A549 (cell line): ENCODE measurements around the gene SNAI3. TPM values are rescaled to one million over a fixed set of nuclear protein-coding genes. Genes with fewer than 3 reads are reported as not detected.

Source experiments
- ATAC-seq, 2 experiments: fragments of 200-7000 bp in 1 of 2; fragments of >200 bp in 1 of 2; cut with Nextera tagmentation in 1 of 2; cut with Tn5 transposase in 1 of 2; 3 replicates each; pipeline versions ENCODE4 v1.8.0 to v1.9.1; 2018 to 2020; ENCODE audit warnings: mild to moderate bottlenecking in 1 of 2, moderate library complexity in 1 of 2
- CTCF ChIA-PET: fragments of 300-600 bp; sonication (Branson Sonifier 250); formaldehyde crosslinking; extraction: SDS; loops from one replicate; lab custom pipeline; 2021; ENCODE audit warnings: antibody characterized with exemption, inconsistent platforms; lab: Yijun Ruan, JAX
- POLR2A ChIA-PET: fragments of 350-600 bp; formaldehyde crosslinking; extraction: SDS; loops from one replicate; lab custom pipeline; 2021; ENCODE audit warnings: antibody characterized with exemption, inconsistent platforms; lab: Yijun Ruan, JAX
- DNase-seq, 2 experiments: peaks; one replicate each; pipeline versions ENCODE4 v3.0.0 to v3.0.0-alpha.2; 2011 to 2016; ENCODE audit warnings: low read depth in 1 of 2, low spot score in 1 of 2
- FAIRE-seq: peaks from 2 replicates; lab custom pipeline; 2011; peaks lifted over from hg19 to GRCh38; lab: Jason Lieb, UNC
- H3K27ac ChIP-seq, 2 experiments: fragments of >200 bp; sonication (Bioruptor Twin); formaldehyde crosslinking; 3 replicates each; pipeline ENCODE4 v1.5.1; 2016 to 2017
- H3K4me1 ChIP-seq: fragments of >200 bp; sonication (Bioruptor Twin); formaldehyde crosslinking; 3 replicates; pipeline ENCODE4 v1.6.1; 2016
- H3K4me2 ChIP-seq: fragments of >200 bp; sonication (Bioruptor Twin); formaldehyde crosslinking; 3 replicates; pipeline ENCODE4 v1.6.1; 2016
- H3K4me3 ChIP-seq: fragments of >200 bp; sonication (Bioruptor Twin); formaldehyde crosslinking; 3 replicates; pipeline ENCODE4 v1.5.1; 2016
- H3K9me3 ChIP-seq: fragments of >200 bp; sonication (Bioruptor Twin); formaldehyde crosslinking; 3 replicates; pipeline ENCODE4 v1.6.1; 2016
- BHLHE40 ChIP-seq: IDR thresholded peaks from 2 replicates; pipeline ENCODE4 v1.6.1; 2012; ENCODE audit warnings: low read depth, low read length, inconsistent platforms
- CBX8 ChIP-seq: fragments of 200-600 bp; sonication (generic); IDR thresholded peaks from 2 replicates; pipeline ENCODE4 v1.6.1; 2016
- CEBPB ChIP-seq, 2 experiments: fragments of >200 bp in 1 of 2; sonication (Bioruptor Twin) in 1 of 2; formaldehyde crosslinking in 1 of 2; IDR thresholded peaks; 2 replicates each; pipeline ENCODE4 v1.6.1; 2012 to 2016
- CHD2 ChIP-seq: fragments of 150-350 bp; IDR thresholded peaks from 2 replicates; pipeline ENCODE4 v1.6.1; 2014; ENCODE audit warnings: low read length; ENCODE audit not compliant: partially characterized antibody
- CHD4 ChIP-seq: fragments of 200-600 bp; sonication (generic); IDR thresholded peaks from 2 replicates; pipeline ENCODE4 v1.6.1; 2016; ENCODE audit warnings: antibody characterized with exemption, mild to moderate bottlenecking, borderline replicate concordance
- EHF ChIP-seq: fragments of 250-450 bp; sonication (Bioruptor Pico); IDR thresholded peaks from 2 replicates; pipeline ENCODE4 v1.5.0; 2020; ENCODE audit warnings: mild to moderate bottlenecking
- EHMT2 ChIP-seq: fragments of 200-600 bp; sonication (generic); IDR thresholded peaks from 2 replicates; pipeline ENCODE4 v1.6.1; 2016; ENCODE audit warnings: antibody characterized with exemption, low read depth, mild to moderate bottlenecking, moderate library complexity
- EP300 ChIP-seq, 2 experiments: fragments of >200 bp; sonication (Bioruptor Twin); formaldehyde crosslinking; IDR thresholded peaks; 2 replicates in 1 of 2; 3 replicates in 1 of 2; pipeline ENCODE4 v1.6.1; 2016 to 2017
- FOSB ChIP-seq: fragments of 250-450 bp; sonication (Bioruptor Pico); IDR thresholded peaks from 2 replicates; pipeline ENCODE4 v1.5.0; 2020; ENCODE audit warnings: mild to moderate bottlenecking, moderate library complexity
- FOSL2 ChIP-seq, 2 experiments: fragments of 450-650 bp in 1 of 2; fragments of >200 bp in 1 of 2; sonication (Bioruptor Twin) in 1 of 2; formaldehyde crosslinking; IDR thresholded peaks; 2 replicates each; pipeline versions ENCODE4 v1.5.0 to v1.6.1; 2016 to 2020; ENCODE audit warnings: mild to moderate bottlenecking in 1 of 2, moderate library complexity in 1 of 2
- HOXA7 ChIP-seq: fragments of 250-450 bp; sonication (Bioruptor Pico); IDR thresholded peaks from 2 replicates; pipeline ENCODE4 v1.5.0; 2020; ENCODE audit warnings: mild to moderate bottlenecking, moderate library complexity
- HOXB13 ChIP-seq: fragments of 250-450 bp; sonication (Bioruptor Pico); IDR thresholded peaks from 2 replicates; pipeline ENCODE4 v1.5.0; 2020; ENCODE audit warnings: low read depth, mild to moderate bottlenecking, moderate library complexity
- HOXB5 ChIP-seq: fragments of 250-450 bp; sonication (Bioruptor Pico); IDR thresholded peaks from 2 replicates; pipeline ENCODE4 v1.5.0; 2020; ENCODE audit warnings: mild to moderate bottlenecking, moderate library complexity
- JUN ChIP-seq, 2 experiments: fragments of >200 bp; sonication (Bioruptor Twin); formaldehyde crosslinking; IDR thresholded peaks; 2 replicates in 1 of 2; 3 replicates in 1 of 2; pipeline ENCODE4 v1.6.1; 2016 to 2017
- MAZ ChIP-seq: fragments of 150-350 bp; IDR thresholded peaks from 2 replicates; pipeline ENCODE4 v1.6.1; 2014; ENCODE audit warnings: antibody characterized with exemption, low read depth, low read length, borderline replicate concordance
- MYC ChIP-seq: IDR thresholded peaks from 2 replicates; pipeline ENCODE4 v1.6.1; 2012; ENCODE audit warnings: mild to moderate bottlenecking, inconsistent platforms, low read length, improper control_type of control experiment, borderline replicate concordance
- PHF8 ChIP-seq: fragments of 200-600 bp; sonication (generic); IDR thresholded peaks from 2 replicates; pipeline ENCODE4 v1.6.1; 2016; ENCODE audit warnings: low read depth, mild to moderate bottlenecking, antibody characterized with exemption, moderate library complexity, borderline replicate concordance
- RNF2 ChIP-seq: fragments of 200-600 bp; sonication (generic); IDR thresholded peaks from 2 replicates; pipeline ENCODE4 v1.6.1; 2016; ENCODE audit warnings: low read depth, mild to moderate bottlenecking, antibody characterized with exemption, moderate library complexity, borderline replicate concordance
- SMC3 ChIP-seq: fragments of >200 bp; sonication (Bioruptor Twin); formaldehyde crosslinking; IDR thresholded peaks from 3 replicates; pipeline ENCODE4 v1.6.1; 2018; ENCODE audit warnings: inconsistent platforms
- ZSCAN20 ChIP-seq: fragments of 250-450 bp; sonication (Bioruptor Pico); IDR thresholded peaks from 2 replicates; pipeline ENCODE4 v1.8.0; 2022; ENCODE audit warnings: mild to moderate bottlenecking, moderate library complexity
- WGBS: methylation state at CpG from one replicate; pipeline ENCODE4 v1.1.6; 2017; ENCODE audit errors: missing lambda C conversion rate; 5-methylcytosine and 5-hydroxymethylcytosine counted together
- polyA plus RNA-seq, 4 experiments: library from polyadenylated mRNA; depleted of rRNA in 3 of 4; stranded (reverse); fragments of >200 nt; fragmentation: RNase III in 1 of 4; extraction: RNeasy Plus Mini Kit Qiagen cat#74134 plus additional on column Dnase treatment in 1 of 4; gene quantifications; 2 replicates in 3 of 4; 3 replicates in 1 of 4; pipeline ENCODE4 v1.2.3, GENCODE V29; 2011 to 2017
- TF ChIP-seq, protein P1 (sequence below): fragments of 250-450 bp; sonication (Bioruptor Pico); IDR thresholded peaks from 2 replicates; pipeline ENCODE4 v1.5.0; 2020; ENCODE audit warnings: low read depth, mild to moderate bottlenecking, moderate library complexity
- TF ChIP-seq, protein P2 (sequence below): IDR thresholded peaks from 2 replicates; pipeline ENCODE4 v1.6.1; 2012; ENCODE audit warnings: low read depth, borderline replicate concordance
- TF ChIP-seq, protein P3 (sequence below): fragments of 200-600 bp; sonication (generic); IDR thresholded peaks from 2 replicates; pipeline ENCODE4 v1.6.1; 2016; ENCODE audit warnings: antibody characterized with exemption, mild to moderate bottlenecking, moderate library complexity
- TF ChIP-seq, protein P4 (sequence below): fragments of 450-650 bp; IDR thresholded peaks from 2 replicates; pipeline ENCODE4 v1.6.1; 2014; ENCODE audit warnings: antibody characterized with exemption
- TF ChIP-seq, protein P5 (sequence below): fragments of 150-350 bp; IDR thresholded peaks from 2 replicates; pipeline ENCODE4 v1.6.1; 2014; ENCODE audit warnings: low read depth, mild to moderate bottlenecking, low read length
- TF ChIP-seq, protein P6 (sequence below): fragments of >200 bp; sonication (Bioruptor Twin); formaldehyde crosslinking; IDR thresholded peaks from 3 replicates; pipeline ENCODE4 v1.6.1; 2016

SNAI3 gene
- polyA plus RNA-seq, 2 of the 4 experiments (the other 2 are of a cell fraction), result not detected

DNA sequence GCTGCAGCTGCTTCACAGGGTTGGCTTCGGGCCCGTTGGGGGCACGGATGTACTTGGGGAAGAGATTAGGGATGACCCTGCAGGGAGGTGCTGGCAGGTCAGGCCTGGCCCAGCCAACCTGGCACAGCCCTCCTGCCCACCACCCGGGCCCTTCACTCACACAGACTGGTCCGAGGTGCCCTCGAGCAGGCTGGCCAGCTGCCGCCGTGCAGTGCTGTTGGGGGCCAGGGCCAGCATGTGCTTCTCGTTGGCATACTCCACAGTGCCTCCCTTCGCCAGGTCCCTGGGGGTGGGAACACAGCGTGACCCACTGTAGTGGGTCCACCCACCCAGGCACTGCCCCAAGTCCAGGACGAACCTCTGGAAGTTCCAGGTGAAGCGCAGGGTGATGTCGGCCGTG lies 29.9 kb upstream of the SNAI3 start:
- no peaks in the 10 kb centered on the region for H3K4me1 ChIP-seq
- no peak for DNase-seq
- FAIRE-seq, result no peak
- 91% methylated on average over 9 of the region's 15 CpGs for WGBS
- no peak for TF ChIP-seq FOSB (CRISPR knock-in tag)
- TF ChIP-seq BHLHE40, result no peak
- TF ChIP-seq CHD2, result no peak
- TF ChIP-seq PHF8, result no peak
- TF ChIP-seq, protein P1, sequence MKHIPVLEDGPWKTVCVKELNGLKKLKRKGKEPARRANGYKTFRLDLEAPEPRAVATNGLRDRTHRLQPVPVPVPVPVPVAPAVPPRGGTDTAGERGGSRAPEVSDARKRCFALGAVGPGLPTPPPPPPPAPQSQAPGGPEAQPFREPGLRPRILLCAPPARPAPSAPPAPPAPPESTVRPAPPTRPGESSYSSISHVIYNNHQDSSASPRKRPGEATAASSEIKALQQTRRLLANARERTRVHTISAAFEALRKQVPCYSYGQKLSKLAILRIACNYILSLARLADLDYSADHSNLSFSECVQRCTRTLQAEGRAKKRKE (CRISPR knock-in tag), result no peak
- no peak for TF ChIP-seq EHF (CRISPR knock-in tag)
- TF ChIP-seq JUN (IDR thresholded peaks at IDR 0.05), result no peak
- no peak for TF ChIP-seq EHMT2
- no peak for TF ChIP-seq MAZ
- TF ChIP-seq EP300 (IDR thresholded peaks at IDR 0.05), result no peak
- TF ChIP-seq HOXB5, result no peak
- TF ChIP-seq, protein P2, sequence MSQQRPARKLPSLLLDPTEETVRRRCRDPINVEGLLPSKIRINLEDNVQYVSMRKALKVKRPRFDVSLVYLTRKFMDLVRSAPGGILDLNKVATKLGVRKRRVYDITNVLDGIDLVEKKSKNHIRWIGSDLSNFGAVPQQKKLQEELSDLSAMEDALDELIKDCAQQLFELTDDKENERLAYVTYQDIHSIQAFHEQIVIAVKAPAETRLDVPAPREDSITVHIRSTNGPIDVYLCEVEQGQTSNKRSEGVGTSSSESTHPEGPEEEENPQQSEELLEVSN, result no peak
- TF ChIP-seq, protein P3, sequence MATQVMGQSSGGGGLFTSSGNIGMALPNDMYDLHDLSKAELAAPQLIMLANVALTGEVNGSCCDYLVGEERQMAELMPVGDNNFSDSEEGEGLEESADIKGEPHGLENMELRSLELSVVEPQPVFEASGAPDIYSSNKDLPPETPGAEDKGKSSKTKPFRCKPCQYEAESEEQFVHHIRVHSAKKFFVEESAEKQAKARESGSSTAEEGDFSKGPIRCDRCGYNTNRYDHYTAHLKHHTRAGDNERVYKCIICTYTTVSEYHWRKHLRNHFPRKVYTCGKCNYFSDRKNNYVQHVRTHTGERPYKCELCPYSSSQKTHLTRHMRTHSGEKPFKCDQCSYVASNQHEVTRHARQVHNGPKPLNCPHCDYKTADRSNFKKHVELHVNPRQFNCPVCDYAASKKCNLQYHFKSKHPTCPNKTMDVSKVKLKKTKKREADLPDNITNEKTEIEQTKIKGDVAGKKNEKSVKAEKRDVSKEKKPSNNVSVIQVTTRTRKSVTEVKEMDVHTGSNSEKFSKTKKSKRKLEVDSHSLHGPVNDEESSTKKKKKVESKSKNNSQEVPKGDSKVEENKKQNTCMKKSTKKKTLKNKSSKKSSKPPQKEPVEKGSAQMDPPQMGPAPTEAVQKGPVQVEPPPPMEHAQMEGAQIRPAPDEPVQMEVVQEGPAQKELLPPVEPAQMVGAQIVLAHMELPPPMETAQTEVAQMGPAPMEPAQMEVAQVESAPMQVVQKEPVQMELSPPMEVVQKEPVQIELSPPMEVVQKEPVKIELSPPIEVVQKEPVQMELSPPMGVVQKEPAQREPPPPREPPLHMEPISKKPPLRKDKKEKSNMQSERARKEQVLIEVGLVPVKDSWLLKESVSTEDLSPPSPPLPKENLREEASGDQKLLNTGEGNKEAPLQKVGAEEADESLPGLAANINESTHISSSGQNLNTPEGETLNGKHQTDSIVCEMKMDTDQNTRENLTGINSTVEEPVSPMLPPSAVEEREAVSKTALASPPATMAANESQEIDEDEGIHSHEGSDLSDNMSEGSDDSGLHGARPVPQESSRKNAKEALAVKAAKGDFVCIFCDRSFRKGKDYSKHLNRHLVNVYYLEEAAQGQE, result no peak
- TF ChIP-seq, protein P4, sequence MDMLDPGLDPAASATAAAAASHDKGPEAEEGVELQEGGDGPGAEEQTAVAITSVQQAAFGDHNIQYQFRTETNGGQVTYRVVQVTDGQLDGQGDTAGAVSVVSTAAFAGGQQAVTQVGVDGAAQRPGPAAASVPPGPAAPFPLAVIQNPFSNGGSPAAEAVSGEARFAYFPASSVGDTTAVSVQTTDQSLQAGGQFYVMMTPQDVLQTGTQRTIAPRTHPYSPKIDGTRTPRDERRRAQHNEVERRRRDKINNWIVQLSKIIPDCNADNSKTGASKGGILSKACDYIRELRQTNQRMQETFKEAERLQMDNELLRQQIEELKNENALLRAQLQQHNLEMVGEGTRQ, result no peak
- TF ChIP-seq CEBPB (IDR thresholded peaks at IDR 0.05), result no peak
- TF ChIP-seq, protein P5, sequence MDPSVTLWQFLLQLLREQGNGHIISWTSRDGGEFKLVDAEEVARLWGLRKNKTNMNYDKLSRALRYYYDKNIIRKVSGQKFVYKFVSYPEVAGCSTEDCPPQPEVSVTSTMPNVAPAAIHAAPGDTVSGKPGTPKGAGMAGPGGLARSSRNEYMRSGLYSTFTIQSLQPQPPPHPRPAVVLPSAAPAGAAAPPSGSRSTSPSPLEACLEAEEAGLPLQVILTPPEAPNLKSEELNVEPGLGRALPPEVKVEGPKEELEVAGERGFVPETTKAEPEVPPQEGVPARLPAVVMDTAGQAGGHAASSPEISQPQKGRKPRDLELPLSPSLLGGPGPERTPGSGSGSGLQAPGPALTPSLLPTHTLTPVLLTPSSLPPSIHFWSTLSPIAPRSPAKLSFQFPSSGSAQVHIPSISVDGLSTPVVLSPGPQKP, result no peak
- no peak for TF ChIP-seq HOXB13 (CRISPR knock-in tag)
- H3K4me2 ChIP-seq, result no peak overlapping the region
- no peak overlapping the region for H3K4me3 ChIP-seq
- H3K9me3 ChIP-seq, result no peaks in the 10 kb centered on the region
- H3K27ac ChIP-seq, result no peak overlapping the region
- POLR2A ChIA-PET, result interaction anchor here (1.0 kb wide), 1 partner anchor 9 kb away, joined by 3 read pairs; no protein-coding TSS in a partner anchor
- CTCF ChIA-PET, result interaction anchor here (1.1 to 4.1 kb wide), 6 partner anchors 9 to 95 kb away, joined by 3 to 36 read pairs (median 4); partner anchors contain the start of genes APRT, CTU2 and RNF166
- no peak for ATAC-seq

DNA sequence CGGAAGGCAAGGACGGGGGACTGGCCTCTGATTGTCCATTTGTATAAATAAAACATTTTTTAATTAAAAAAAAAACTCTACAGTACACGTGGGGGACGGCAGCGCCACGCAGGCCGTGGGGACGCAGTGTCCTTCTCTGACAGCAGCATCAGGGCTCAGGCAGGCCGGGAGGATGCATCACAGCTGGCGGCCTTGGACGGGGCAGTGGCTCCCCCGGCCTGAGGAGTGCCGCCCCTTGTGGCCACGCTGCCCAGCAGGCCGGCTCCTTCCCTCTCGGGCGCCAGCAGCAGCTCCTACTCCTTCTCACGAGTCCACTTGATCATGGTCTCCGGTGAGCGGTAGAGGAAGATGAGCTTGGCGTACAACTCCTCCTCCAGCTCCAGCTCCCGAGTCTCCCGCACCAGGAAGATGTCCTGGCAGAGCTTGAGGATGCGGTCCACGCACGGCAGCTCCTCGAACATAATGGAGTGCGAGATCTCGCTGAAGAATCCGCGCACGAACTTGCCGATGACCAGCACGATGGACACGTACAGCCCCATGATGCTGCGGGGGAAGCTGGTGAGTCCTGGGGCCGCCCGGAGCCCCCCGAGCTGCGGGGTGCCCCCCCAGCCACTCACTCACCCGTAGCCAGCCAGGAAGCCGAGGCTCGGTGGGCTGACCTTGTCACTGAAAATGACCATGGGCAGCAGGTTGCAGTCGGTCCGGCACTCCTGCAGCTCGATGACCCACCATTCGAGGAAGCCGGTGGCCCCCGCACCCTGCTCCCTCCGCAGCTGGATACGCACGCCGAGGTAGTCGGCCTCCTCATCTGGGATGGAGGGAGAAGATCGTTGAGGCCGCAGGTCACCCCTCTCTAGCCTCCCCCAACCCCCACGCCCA lies 29.2 kb upstream of the SNAI3 start:
- H3K4me2 ChIP-seq, result no peak overlapping the region
- DNase-seq (no peak), ATAC-seq (no peak), FAIRE-seq (no peak)
- H3K9me3 ChIP-seq, result no peaks in the 10 kb centered on the region
- no peak overlapping the region for H3K27ac ChIP-seq
- no peak for TF ChIP-seq SMC3
- no peak for TF ChIP-seq ZSCAN20
- TF ChIP-seq BHLHE40, result no peak
- no peak for TF ChIP-seq CBX8
- TF ChIP-seq HOXA7 (CRISPR knock-in tag), result no peak
- no peak for TF ChIP-seq MYC
- no peak for TF ChIP-seq CHD4
- TF ChIP-seq RNF2, result no peak
- TF ChIP-seq FOSL2 (IDR thresholded peaks at IDR 0.05), result no peak
- TF ChIP-seq FOSL2 (CRISPR knock-in tag; IDR thresholded peaks at IDR 0.05), result no peak
- no peak for TF ChIP-seq CHD2
- TF ChIP-seq EP300 (IDR thresholded peaks at IDR 0.05), result no peak
- TF ChIP-seq, protein P6, sequence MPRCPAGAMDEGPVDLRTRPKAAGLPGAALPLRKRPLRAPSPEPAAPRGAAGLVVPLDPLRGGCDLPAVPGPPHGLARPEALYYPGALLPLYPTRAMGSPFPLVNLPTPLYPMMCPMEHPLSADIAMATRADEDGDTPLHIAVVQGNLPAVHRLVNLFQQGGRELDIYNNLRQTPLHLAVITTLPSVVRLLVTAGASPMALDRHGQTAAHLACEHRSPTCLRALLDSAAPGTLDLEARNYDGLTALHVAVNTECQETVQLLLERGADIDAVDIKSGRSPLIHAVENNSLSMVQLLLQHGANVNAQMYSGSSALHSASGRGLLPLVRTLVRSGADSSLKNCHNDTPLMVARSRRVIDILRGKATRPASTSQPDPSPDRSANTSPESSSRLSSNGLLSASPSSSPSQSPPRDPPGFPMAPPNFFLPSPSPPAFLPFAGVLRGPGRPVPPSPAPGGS, result no peak
- no peak overlapping the region for H3K4me3 ChIP-seq
- H3K4me1 ChIP-seq, result no peaks in the 10 kb centered on the region
- whole genome bisulfite sequencing, result 92% methylated on average over 56 of the region's 57 CpGs
- ChIA-PET POLR2A (interaction anchor here (1.0 kb wide), 1 partner anchor 9 kb away, joined by 3 read pairs; no protein-coding TSS in a partner anchor), CTCF (interaction anchor here (1.1 to 4.1 kb wide), 8 partner anchors 8 to 96 kb away, joined by 3 to 36 read pairs (median 4); partner anchors contain the start of genes APRT, CTU2, PIEZO1 and RNF166)
